GM19025 (cell line): Measurements from ENCODE around the gene ACOT12.

Experiments used
- ATAC-seq: cut with Tn5 transposase; IDR thresholded peaks from one replicate; pipeline ENCODE4 v1.9.1; 2021; ENCODE audit warnings: mild to moderate bottlenecking, low read depth, moderate library complexity; ENCODE audit not compliant: unreplicated experiment

ACOT12 gene

DNA sequence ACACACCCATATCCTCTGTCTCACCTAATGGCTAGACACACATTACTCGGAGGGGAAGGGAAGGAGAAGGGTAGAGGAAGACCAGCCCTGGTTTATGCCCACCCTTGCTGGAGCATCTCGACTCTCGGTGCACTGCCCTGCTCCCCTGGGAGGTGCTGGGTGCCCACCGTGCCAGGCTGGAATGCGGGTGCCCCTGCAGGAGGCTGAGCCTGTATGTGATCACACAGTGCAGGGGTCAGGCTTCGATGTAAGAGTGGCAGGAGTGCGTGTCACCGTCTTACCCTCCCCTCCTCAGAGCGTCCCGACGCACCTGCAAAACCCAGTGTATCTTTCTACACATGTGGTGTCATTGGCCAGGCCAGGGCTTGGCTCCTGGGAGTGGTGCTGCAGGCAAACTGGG lies 7.3 kb upstream of the ACOT12 start:
- no peak for ATAC-seq

DNA sequence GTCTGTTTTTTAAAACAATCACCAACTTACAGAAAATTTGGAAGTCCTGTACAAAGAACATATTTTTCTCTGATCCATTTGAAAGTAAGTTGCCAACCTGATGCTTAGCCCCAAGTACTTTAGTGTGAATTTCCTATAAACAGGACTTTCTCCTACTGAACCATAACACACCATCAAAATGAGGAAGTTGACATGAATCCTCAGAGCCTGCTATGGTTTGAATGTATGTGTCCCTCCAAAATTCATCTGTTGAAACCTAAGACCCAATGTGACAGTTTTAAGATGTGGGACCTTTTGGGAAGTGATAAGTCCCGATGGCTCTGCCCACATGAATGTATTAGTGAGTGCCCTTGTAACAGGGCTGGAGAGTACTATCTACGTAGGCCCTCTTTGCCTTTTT lies 6.4 kb upstream of the ACOT12 start:
- ATAC-seq, result no peak

DNA sequence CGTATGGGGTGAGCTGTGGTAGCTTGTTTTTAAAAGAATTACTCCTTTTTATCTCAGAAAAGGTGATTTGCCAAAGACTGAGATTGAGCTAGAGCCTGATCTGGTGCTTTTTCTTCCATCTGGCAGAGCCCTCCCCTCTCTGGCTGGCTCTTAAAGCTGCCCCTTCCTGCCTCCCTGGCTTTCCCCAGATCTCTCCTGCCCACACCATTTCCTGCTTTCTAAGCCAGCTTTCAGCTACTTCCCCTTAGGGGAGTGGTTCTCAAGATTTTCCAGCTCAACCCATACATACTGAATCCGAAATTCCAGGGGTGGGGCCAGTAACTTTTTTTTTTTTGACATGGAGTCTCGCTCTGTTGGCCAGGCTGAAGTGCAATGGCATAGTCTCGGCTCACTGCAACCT lies 4.8 kb upstream of the ACOT12 start:
- ATAC-seq, result no peak

DNA sequence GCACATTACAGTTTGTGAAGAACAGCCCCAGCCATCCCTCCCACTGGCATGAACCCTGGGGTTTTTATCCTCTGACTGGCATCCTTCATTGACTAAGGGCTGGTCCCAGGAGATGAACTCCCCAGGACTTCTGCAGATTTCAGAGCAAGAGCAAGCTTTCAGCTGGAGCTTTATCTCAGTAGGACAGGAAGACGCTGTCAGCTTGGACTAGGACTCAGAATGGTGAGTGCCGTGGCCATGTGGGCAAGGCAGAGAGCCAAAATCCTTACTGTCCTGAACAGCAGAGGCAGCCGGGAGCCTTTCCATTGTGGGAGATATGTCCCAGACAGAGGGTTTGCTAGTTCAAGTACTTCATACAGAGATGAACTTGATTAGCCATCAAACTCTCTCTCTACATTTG lies 3.2 kb upstream of the ACOT12 start:
- no peak for ATAC-seq

DNA sequence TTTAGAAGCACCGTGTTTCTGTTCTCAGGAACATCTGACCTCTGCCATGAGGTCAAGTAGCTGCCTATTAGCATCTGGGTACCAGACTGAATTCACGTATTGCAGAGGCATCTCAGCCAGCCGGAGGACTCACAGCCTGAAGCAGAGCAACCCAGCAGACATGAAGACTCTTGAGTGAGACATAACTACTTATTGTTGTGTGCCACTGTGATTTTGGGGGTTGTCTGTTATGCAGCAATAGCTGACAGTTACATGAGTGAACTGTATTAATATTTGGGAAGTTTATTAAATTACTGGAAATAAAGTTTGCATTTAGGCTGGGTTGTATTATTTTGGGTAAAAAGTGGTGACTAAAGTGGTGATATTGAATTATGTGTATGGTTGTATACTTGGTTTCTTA lies 1.3 kb upstream of the ACOT12 start:
- no peak for ATAC-seq

DNA sequence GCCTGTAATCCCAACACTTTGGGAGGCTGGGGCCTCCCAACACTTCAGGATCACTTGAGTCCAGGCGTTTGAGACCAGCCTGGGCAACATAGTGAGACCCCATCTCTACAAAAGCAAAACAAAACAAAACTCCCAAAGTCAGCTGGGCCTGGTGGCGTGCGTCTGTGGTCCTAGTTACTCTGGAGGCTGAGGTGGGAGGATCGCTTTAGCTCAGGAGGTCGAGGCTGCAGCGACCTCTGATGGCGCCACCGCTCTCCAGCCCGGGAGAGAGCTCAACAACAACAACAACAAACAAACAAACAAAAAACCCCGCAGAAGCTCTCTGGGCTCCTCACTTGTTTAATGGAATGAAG lies 528 bp downstream of the ACOT12 start:
- no peak for ATAC-seq

DNA sequence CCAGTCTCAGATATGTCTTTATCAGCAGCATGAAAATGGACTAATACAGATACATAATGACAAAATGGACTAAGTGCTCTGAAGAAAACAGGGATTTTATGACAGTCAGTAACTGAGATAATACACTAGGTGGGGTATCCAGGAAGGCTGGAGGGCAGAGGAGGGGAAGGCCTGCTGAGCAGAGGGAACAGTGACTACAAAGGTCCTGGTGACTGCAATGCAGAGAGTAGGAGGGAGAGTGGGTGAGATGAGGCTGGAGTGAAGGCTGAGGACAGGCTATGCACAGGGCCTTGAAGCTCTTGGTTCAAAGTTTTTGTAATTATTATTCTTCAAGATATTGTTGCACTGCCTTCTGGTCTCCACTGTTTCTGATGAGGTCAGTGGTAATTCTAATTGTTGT lies 4.9 kb downstream of the ACOT12 start:
- no peak for ATAC-seq

DNA sequence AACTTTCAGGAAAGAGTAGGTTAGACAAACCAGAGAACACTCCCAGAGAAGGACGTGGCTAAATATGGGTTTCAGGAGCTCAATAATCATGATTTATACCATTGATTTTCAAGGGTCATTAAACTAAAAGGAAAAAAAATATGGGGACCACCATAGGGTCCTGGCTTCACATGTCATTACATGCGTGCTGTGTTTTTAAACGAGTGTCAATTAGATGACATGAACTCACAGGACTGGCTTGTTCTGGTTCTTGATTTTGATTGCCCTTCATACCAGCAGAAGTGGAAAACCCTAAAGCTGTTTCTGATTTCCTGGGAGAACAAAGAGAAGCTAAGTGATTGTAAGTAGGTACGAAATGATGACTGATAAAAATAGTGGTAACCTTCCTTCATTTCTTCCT lies 5.8 kb downstream of the ACOT12 start:
- no peak for ATAC-seq

DNA sequence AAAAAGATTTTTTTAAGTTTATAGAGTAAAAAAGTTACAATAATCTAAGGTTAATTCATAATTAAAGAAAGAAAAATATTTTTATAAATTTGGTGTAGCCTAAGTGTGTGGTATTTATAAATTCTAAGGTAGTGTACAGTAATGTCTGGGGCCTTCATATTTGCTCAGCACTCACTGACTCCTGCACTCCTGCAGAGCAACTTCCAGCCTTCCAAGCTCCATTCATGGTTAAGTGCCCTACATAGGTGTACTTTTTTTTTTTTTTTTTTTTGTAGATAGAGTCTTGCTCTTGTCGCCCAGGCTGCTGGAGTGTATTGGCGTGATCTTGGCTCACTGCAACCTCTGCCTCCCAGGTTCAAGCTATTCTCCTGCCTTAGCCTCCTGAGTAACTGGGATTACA lies 10.1 kb downstream of the ACOT12 start:
- ATAC-seq, result no peak

DNA sequence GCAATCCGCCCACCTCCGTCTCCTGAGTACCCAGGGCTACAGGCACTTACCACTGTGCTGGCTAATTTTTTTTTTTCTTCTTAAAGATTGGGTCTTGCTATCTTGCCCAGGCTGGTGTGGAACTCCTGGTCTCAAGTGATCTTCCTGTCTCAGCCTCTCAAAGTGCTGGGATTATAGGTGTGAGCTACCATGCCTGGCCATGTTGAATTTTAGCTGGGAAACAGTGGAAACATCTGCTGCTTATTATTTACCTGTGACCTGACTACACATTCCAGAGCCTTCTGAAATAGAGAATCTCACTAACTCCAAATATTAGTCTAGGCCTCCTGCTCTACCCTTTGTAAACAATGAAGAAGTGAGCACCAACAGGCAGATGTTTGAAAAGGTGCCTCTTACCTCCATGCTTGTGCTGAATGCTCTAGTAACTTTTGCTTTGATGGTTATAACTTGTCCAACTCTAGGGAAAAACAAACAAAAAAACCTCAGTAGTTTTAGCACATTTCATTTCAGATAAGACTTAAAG lies 22.5 kb downstream of the ACOT12 start:
- ATAC-seq, result no peak

DNA sequence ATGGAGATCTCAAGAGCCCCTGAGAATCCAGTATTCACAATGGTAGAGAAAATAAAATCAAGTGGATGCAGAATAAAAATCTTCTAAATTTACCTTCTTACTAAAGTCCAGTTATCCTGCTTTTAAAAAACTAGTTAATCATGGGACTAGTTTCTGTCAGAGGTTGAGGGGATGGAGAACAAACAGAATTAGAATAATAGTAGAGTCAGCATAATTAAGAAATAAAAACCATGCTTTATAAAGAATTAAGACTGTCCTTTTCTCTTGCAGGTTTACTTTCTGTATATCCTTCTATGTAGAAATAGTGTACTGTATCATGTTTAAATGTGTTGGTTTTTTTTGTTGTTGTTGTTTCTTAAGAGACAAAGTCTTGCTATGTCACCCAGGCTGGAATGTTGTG lies 23.0 kb downstream of the ACOT12 start:
- no peak for ATAC-seq

DNA sequence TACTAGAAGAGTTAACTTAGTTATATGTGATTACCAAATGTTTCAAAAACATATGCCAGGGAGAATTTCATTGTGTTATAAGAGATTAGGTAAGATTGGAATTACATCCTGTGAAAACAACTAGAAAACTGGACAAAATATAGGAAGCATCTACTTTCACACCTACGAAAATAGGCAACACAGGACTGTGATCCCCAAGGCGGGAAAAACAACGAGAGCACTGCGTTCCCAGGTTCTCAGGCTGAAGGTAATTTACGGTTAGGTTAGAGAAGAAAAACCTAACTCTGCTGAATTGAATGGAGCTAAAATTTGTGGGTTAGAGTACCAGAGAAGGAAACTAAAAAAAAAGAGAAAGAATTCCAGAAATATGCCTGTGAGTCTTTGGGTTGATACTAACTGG lies 28.4 kb downstream of the ACOT12 start:
- no peak for ATAC-seq

DNA sequence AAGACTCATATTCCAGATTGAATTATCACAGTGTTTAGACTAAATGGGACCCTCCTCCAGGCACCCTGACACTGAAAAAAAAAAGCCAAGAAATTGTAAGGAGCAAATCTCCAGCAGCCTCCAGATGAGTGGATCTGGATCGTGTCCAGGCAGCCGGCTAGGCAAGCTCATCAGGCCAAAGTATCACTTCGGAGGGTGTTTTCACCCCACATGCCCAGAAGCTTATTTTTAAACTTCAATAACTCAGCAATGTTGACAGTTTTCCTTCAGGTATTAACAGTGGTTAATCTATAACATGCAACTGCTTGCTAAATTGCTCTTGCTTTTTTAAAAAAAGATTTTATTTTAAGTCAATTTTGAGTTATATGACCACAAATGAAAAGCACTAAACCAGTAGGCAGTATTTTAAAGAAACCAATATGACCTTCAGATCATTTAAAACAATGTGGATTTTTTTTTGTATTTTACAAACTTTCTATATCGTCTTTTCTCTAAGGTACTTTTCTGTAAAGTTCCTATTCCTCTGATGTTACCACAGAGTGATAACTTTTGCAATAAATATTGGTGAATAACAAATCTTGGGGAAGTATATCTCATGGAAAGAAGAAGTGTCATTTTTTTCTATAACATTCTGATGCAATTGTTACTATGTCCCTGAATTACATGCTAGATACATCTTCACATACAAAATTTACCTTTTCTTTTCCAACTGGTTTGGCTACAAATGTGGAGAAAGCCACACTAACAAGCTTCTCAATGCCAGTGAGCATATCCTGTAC lies 30.7 kb downstream of the ACOT12 start:
- ATAC-seq, result no peak

DNA sequence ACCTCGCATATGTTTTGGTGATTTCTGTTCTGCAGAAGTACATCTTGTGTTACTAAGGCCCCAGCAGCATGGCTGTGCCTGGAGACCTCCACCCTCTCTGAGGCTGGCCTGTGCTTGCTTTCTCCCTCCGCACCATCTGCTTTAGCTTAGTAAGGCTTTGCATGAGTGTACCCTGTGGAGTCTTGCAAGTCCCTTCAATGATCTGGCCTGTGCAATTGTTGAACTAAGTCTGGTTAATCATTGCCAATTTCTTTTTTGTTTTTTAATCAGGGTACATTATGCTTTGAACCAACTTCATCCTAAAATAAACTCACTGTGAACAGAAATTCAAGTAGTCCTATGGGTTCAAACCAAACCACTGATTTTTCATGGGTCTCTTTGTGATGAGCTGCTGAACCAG lies 32.3 kb downstream of the ACOT12 start:
- ATAC-seq, result no peak

DNA sequence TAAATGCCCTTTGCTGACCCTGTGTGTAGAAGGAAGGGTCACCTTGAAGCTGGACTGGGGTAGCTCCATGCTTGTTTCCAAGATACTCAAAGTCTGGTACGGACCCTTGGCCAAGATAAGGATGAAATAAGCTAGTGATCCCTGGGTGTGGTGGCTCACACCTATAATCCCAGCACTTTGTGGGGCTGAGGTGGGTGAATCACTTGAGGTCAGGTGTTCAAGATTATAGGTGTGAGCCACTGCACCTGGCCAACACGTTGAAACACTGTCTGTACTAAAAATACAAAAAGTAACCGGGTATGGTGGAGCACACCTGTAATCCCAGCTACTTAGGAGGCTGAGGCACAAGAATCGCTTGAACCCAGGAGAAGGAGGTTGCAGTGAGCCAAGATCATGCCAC lies 33.3 kb downstream of the ACOT12 start:
- ATAC-seq, result no peak

DNA sequence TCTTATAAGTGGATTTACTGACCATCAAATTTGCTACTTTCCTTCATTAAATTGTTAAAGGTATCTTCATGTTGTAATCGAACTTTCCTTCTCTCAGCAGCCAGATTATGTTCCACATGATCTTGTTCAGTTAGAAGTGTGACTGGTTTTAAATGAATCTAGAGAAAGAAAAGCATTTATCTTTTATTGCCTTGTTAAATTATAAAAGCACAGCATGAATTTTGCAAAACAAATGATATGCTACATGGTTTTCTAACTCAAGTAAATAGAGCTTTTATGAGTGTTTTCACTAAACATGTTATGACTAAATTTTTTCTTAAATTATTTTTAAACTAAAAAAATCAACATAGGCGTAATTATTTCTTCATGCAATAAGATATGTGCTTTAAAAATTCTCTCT lies 34.1 kb downstream of the ACOT12 start:
- no peak for ATAC-seq

DNA sequence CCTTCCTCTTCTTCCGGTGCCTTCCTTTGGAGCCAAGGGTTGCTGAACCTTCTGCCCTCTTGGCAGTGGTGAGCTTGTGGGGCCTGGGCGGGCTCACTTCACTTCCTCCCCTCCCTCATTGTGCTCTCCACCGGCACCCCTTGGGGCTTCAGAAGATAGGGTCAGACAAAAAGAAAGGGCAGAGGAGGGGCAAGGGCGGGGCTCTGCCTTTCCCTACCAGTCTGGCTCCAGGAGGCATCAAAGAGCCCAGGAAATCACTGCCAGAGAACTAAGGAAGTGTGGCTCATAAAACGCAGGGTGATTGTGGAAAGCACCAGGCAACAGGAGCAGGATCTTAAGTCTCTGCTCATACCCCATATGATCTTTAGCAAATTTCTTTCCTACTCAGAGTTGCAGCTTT lies 34.8 kb downstream of the ACOT12 start:
- ATAC-seq, result no peak

DNA sequence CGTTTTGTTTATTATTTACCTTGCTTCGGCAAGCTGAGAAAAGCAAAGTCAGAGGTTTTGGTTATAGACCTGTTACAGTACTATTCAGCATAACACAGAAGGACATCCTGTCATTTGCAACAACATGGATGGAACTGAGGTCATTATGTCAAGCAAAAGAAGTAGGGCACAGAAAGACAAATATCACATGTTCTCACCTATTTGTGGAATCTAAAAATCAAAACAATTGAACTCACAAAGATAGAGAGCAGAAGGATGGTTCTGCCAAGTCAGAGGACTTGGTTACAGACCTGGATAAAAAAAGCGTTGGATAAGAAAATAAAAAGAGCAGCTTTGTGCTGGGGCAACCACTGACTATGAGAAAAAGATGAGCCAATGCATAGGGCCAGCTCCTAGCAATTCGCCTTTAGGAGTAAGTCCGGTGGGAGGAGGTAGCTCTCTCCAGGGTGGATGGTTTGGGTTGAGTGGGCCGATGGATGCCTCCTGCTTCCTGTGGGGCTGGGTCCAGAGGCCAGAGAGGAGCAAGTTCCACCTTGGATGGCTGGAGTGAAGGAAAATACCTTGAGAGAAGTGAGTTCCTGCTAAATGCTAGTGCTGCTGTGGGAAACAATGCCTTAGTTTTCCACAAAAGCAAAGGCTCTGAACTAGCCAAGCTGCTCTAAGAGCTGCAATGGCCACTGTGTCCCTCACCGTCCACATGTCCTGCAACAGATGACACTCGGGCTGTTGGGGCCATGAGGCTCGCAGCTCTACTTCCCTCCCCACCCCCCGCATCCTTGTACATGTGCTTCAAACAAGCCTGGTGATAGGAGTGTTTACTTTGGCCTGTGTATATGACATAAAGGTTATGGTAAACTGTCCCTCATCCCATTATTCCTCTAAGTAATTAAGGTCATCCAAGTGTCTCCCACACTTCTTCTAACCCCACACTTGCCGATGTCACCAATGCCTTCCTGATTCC lies 38.4 kb downstream of the ACOT12 start:
- ATAC-seq, result no peak

DNA sequence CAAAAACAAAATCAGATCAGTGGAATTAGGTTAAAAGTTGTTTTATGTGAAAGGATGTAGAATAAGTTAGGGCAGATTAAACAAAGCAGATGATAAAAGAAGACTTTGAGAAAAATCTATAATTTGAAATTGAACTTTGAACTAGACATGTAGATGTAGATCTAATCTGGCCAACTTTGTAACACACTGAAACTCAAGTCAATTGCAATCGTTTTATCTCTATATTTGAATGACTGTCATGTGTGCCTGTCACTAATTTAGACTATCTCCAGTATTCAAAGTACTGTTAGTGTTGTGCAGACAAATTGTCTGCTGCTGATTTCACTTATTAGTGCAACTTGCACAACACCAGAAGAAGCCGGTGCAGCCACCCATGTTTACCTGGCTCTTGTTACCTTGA lies 39.8 kb downstream of the ACOT12 start:
- ATAC-seq, result no peak

DNA sequence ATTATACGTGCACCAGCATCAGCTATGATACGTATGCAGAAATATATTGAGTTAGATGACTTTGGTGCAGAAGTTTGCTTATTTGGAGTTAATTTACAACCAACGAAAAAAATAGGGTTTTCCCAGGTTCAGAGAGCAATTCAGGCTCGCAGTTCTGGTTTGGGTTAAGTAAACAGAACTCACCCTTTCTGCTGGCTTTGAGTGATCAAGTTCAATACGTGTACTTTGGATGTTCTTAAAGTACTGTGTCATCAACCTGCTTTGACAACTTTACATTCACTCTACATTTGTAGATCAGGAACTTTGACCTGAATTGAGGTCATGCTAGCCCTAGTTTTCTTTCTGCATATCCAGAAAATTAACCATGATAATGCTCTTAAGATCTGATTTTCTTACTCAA lies 40.7 kb downstream of the ACOT12 start:
- no peak for ATAC-seq

DNA sequence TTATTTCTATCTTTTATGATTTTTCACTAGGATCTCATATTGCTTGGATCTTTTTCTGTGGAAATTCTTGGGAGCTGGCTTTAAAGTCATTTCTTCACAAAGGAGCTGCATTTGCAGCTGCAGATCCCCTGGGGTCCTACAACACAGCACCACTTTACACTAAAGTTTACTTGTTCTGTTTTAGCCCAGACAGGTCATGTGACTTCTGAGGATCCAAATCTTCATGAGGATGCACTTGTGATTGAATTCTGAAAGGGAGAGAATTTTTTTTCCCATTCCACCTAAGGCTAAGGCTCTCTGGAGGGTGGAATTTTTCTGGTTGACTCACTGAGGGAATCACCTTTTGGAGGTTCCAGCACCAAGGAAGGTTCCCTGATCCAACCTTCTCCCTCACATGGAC lies 43.4 kb downstream of the ACOT12 start:
- no peak for ATAC-seq

DNA sequence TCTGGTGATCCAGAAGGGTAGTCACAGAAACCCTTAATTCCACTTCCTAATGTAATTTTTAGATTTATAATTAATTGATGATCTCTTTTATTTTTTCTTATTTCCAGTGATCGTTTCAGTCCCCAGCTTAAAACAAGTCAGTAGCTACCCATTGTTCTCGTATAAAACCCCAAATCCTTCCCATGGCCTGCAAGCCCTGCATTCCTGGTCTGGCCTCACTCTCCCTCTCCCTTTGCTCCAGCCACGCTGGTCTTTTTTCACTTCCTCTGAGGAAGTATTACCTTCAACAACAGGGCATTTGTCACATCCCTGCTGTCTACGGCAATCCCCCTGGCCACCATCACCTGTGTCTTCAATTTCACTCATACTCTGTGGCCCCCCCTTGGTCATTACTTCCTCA lies 44.8 kb downstream of the ACOT12 start:
- no peak for ATAC-seq
